ENCODE measurements around the gene OR52B2. TPM values are rescaled to one million over a fixed set of nuclear protein-coding genes. Genes with fewer than 3 reads are reported as not detected.

The OR52B2 gene
- polyA plus RNA-seq, 1 of the 3 experiments (the other 2 are of a cell fraction) = not detected

DNA sequence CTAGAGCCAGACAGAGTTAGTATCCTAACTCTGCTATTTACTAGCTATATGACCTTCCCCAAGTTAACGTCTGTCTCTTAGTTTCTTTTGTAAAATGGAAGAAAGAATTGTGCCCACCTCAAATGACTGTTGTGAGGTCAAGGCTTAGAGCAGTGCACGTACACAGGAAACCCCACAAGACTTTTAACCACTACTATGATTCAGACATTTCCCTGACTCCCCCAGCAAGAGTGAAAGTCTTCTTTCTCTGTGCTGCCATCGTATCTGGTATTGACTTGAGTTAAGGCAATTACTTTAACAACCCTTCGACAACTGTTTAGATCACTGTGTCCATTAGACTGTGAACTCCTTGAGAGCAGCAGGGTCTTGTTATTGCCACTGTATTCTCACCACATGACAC lies 26.3 kb upstream of the OR52B2 start:
- H3K27me3 ChIP-seq (ENCODE audit: insufficient read depth) = no peaks in the 10 kb centered on the region
- no peaks in the 10 kb centered on the region for H3F3A ChIP-seq (replicated peaks; ENCODE audit: insufficient read depth)
- H3K9me2 ChIP-seq = no peaks in the 10 kb centered on the region
- POLR2A ChIA-PET = no interaction called here
- WGBS (ENCODE audit: low lambda C conversion rate) = 26% methylated on average over 4 of the region's 4 CpGs
- TF ChIP-seq RCOR1 (IDR thresholded peaks at IDR 0.05; ENCODE audit: low read length) (no peak), MXI1 (IDR thresholded peaks at IDR 0.05; ENCODE audit: low read depth, low read length) (no peak), FOXM1 (IDR thresholded peaks at IDR 0.05; ENCODE audit: low read depth) (no peak), NFIC (IDR thresholded peaks at IDR 0.05; ENCODE audit: borderline replicate concordance) (no peak), MEF2A (IDR thresholded peaks at IDR 0.05; ENCODE audit: borderline replicate concordance, low read depth) (no peak), SIN3A (IDR thresholded peaks at IDR 0.05; ENCODE audit: borderline replicate concordance, low read depth, low read length) (no peak), SMC3 (IDR thresholded peaks at IDR 0.05; ENCODE audit: low read depth, low read length) (no peak), NRF1 (IDR thresholded peaks at IDR 0.05; ENCODE audit: low read depth, low read length) (no peak), ZBTB33 (IDR thresholded peaks at IDR 0.05; ENCODE audit: borderline replicate concordance, low read depth) (no peak)
- TF ChIP-seq, protein P1, sequence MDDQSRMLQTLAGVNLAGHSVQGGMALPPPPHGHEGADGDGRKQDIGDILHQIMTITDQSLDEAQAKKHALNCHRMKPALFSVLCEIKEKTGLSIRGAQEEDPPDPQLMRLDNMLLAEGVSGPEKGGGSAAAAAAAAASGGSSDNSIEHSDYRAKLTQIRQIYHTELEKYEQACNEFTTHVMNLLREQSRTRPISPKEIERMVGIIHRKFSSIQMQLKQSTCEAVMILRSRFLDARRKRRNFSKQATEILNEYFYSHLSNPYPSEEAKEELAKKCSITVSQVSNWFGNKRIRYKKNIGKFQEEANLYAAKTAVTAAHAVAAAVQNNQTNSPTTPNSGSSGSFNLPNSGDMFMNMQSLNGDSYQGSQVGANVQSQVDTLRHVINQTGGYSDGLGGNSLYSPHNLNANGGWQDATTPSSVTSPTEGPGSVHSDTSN (IDR thresholded peaks at IDR 0.05) = no peak
- no peak for DNase-seq
- no peaks in the 10 kb centered on the region for H3K9me3 ChIP-seq
- H3K36me3 ChIP-seq (replicated peaks in 1 of 2; ENCODE audit: control insufficient read depth in 1 of 2, insufficient read depth in 2 of 2, low read length in 1 of 2) = no peaks in the 10 kb centered on the region
- no peaks in the 10 kb centered on the region for H3K79me2 ChIP-seq (ENCODE audit: insufficient read depth)
- H3K4me1 ChIP-seq (ENCODE audit: control insufficient read depth in 1 of 2, insufficient read depth in 2 of 2, low read depth in 1 of 2, low read length in 1 of 2) = no peaks in the 10 kb centered on the region
- H2AFZ ChIP-seq (ENCODE audit: low read depth) = no peak overlapping the region
- CTCF ChIA-PET = no interaction called here
- no peak overlapping the region for H3K27ac ChIP-seq (ENCODE audit: low read depth in 2 of 2, low read length in 1 of 2)
- no peak overlapping the region for H3K4me2 ChIP-seq
- no peaks in the 10 kb centered on the region for H4K20me1 ChIP-seq (ENCODE audit: insufficient read depth)
- no peak overlapping the region for H3K9ac ChIP-seq
- H3K4me3 ChIP-seq (ENCODE audit: low read depth in 2 of 2, low read length in 1 of 2) = no peak overlapping the region

DNA sequence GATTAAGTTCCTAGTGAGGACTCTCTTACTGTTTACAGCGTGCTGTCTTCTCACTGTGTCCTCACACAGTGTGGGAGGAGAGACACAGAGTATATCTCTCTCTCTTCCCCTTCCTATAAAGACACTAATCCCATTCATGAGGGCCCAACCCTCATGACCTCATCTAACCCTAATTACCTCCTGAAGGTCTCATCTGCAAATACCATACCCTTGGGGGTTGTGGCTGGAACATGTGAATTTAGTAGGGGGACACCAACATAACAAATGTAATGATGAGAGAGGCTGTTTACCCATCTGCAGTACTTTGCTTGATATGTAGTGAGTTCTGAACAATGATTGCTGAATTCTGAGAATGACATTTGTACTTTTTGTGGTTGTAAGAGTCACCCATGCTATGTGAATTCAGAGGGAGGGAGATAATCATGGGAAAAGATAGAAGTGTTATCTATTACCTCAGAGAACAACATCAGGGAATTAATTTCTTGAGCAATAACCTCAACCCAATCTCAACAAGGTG lies 24.0 kb upstream of the OR52B2 start:
- DNase-seq = no peak
- WGBS (ENCODE audit: low lambda C conversion rate) = 17% methylated on average over 1 of the region's 1 CpG
- POLR2A ChIA-PET = no interaction called here

More for the DNA sequence above, 24.0 kb upstream of the OR52B2 start:
- Histone ChIP-seq H3K27me3 (ENCODE audit: insufficient read depth) (no peaks in the 10 kb centered on the region), H3K79me2 (ENCODE audit: insufficient read depth) (no peaks in the 10 kb centered on the region), H3K4me3 (ENCODE audit: low read depth in 2 of 2, low read length in 1 of 2) (no peak overlapping the region), H3K4me1 (ENCODE audit: control insufficient read depth in 1 of 2, insufficient read depth in 2 of 2, low read depth in 1 of 2, low read length in 1 of 2) (no peaks in the 10 kb centered on the region), H3K27ac (ENCODE audit: low read depth in 2 of 2, low read length in 1 of 2) (no peak overlapping the region), H2AFZ (ENCODE audit: low read depth) (no peak overlapping the region), H3K4me2 (no peak overlapping the region), H3K9ac (no peak overlapping the region), H3F3A (replicated peaks; ENCODE audit: insufficient read depth) (no peaks in the 10 kb centered on the region), H4K20me1 (ENCODE audit: insufficient read depth) (no peaks in the 10 kb centered on the region), H3K36me3 (replicated peaks in 1 of 2; ENCODE audit: control insufficient read depth in 1 of 2, insufficient read depth in 2 of 2, low read length in 1 of 2) (no peaks in the 10 kb centered on the region), H3K9me3 (no peaks in the 10 kb centered on the region), H3K9me2 (no peaks in the 10 kb centered on the region)
- TF ChIP-seq YY1 (IDR thresholded peaks at IDR 0.05; ENCODE audit: low read depth) = no peak
- TF ChIP-seq, protein P1 (IDR thresholded peaks at IDR 0.05) = no peak
- no peak for TF ChIP-seq USF2 (IDR thresholded peaks at IDR 0.05; ENCODE audit: borderline replicate concordance, low read depth, low read length)
- no peak for TF ChIP-seq NFIC (IDR thresholded peaks at IDR 0.05; ENCODE audit: borderline replicate concordance)
- no peak for TF ChIP-seq MEF2A (IDR thresholded peaks at IDR 0.05; ENCODE audit: borderline replicate concordance, low read depth)
- TF ChIP-seq RXRA (IDR thresholded peaks at IDR 0.05; ENCODE audit: borderline replicate concordance, low read depth) = no peak
- TF ChIP-seq SMC3 (IDR thresholded peaks at IDR 0.05; ENCODE audit: low read depth, low read length) = no peak
- TF ChIP-seq MXI1 (IDR thresholded peaks at IDR 0.05; ENCODE audit: low read depth, low read length) = no peak
- CTCF ChIA-PET = no interaction called here
